NCI-H187 treated with DMSO at 0.1 percent for 48 hours (cell line): ENCODE results near the gene PHACTR3.
"Not testable (repeated sequence)": the region's sequence is repeated elsewhere in the genome, so short reads cannot be mapped to it uniquely, and the experiment has no call there.

ENCODE experiments used
- DNase-seq: peaks from one replicate; lab custom pipeline; 2025; lab: John Stamatoyannopoulos, UW

Gene PHACTR3

GRCh38 chr20:59589086-59589684 lies 15.2 kb upstream of the PHACTR3 start:
- no peak for DNase-seq

DNA sequence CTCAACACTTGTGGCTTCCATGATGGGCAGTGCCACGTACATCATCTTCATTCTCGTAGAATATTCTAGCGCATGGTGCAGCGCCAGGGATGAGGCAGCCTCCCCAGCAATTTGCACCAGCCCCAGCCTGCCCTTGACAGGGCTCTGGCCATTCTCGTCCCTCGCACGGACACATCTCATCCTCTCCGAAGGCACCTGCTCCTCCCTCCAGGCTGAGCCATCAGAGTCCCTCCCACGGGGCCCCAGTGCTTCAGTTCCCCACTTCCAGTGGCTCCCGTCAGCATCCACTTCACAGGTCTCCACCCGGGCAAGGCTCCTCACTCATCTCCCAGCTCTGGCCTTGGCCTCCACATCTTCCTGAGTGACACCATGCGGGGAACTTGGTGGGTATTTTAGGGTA lies 13.3 kb upstream of the PHACTR3 start:
- DNase-seq, result no peak

- DNase-seq, result no peak
These were observed 7.7 kb upstream of the PHACTR3 start for GRCh38 chr20:59596690-59597089.

DNA sequence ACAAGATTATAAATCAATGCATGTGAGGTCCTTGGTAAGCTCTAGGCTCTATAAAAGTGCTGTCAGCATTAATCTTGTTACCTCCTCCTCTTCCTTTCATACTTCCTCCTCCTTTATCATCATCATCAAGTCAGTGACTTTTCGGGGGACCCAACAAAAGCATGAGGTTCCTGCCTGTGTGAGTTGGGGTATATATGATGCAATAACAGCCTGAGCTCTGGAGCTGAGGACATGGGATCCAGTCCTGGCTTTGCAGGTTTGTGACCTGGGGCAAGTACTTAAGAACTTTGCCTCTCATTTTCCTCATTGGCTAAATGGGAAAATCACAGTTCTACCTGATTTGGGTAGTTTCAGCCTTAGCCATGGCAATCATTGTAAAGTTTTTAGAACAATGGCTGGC lies 7.1 kb upstream of the PHACTR3 start:
- DNase-seq, result no peak

- no peak for DNase-seq
These were observed 5.6 kb upstream of the PHACTR3 start for GRCh38 chr20:59598625-59599310.

DNA sequence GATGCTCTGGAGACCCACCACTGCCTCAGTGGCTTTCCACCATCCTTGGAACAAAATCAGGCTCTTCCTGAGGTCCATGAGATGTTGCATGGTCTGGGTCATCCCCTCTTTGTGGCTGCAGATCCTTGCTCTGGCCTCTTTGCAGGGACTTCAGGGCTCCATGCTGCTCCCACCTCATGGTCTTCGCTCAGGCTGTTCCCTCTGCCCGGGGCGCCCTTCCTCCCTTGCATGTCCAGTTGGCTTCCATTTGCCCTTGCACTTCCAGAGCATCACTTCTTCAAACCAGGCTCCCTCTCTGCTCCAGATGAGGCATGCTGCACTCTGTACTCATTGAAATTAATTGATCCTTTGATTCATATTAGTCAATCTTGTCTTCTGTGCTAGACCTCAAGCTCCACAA lies 4.4 kb upstream of the PHACTR3 start:
- DNase-seq, result no peak

DNA sequence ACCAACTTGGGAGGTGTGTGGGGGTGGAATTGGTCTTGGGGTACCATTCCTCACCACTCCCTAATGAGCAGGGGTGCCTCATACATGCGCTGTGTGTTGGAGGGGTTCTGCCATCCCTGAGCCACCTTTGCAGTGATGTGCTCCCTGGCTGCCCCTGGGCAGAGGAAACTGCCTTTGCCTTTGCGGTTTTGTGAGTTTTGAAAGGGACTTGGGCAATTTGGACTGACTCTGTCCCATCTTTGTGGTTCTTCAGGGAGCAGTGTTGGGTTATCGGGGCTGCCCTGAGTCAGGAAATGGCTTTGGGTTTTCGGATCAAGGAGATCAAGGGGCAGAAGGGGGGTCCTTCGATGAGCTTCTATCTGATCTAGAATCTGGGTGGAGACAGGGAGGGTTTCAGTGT lies 3.9 kb upstream of the PHACTR3 start:
- no peak for DNase-seq

GRCh38 chr20:59602546-59603080 lies 1.7 kb upstream of the PHACTR3 start:
- no peak for DNase-seq

- DNase-seq, result no peak
These were observed 1.2 kb upstream of the PHACTR3 start for GRCh38 chr20:59603176-59603575.

DNA sequence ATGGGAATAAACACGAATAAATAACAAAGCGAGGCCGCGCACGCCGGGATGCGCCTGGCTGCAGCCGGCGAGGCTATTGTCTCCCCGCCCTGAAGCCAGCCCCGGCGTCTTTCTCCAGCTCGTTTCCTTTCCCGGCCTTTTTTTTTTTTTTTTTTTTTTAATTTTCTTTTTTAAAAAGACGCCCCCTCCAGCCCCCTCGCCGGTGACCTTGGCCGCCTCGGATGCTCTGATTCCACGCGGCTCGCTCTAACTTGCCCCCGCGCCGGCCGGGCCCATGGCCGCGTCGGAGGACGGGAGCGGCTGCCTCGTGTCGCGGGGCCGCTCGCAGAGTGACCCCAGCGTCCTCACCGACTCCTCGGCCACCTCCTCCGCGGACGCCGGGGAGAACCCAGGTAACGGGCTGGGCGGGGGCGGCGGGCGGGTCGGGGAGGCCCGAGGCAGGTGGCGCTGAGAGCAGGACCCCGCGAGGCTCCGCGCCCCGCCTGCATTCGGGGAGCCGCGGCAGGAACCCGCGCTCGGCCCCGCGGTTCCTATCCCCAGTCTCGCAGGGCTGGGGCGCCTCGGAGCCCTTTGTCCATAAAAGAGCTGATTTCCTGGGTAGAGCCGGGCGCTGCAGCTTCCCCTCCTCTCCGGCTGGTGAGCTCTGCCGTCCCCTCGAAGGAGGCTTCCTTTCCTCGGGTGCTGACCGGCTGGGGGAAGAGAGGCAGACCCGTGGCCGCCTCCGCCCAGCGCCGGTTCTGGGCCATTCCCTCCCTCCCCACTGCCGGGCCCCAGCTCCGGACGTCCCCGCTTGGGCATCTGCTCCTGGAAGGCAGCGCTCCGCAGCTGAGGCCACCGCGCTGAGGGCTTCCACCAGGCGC lies 631 bp downstream of the PHACTR3 start:
- no peak for DNase-seq

DNA sequence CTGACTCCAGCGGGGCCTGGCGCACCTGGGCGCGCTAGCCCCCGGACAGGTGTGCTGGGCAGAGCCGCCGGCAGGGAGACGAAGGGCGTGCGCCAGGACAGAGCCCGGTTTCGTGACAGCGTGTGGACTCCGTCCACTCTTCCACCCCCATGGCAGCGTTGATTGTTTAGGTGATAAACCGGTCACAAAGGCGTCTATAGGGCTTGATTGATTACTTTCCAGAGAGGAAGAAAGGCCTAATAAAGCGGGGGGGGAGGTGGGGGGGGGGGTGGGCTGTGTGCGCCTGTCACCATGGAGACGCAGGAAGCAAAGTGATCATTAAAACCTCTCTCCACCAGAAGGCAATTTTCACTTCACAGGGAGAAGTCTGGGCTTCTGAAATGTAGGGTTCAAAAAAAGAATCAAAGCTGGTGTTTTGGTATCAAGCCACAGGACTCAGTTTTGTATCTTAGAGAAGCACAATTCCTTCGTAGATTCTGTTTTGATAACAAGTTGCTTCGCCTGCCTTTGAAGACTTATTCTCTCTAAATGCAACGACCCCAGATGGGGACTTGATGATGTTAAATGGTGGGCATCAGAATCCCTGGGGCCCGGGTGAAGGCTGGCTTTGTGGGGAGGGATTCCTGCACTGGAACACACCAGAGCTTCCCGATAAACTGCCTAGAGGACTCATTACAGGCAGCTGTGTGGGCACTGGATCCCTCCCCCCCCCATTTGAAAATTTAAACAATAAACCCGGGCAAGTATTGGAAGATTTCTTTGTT lies 1.4 kb downstream of the PHACTR3 start:
- no peak for DNase-seq

DNA sequence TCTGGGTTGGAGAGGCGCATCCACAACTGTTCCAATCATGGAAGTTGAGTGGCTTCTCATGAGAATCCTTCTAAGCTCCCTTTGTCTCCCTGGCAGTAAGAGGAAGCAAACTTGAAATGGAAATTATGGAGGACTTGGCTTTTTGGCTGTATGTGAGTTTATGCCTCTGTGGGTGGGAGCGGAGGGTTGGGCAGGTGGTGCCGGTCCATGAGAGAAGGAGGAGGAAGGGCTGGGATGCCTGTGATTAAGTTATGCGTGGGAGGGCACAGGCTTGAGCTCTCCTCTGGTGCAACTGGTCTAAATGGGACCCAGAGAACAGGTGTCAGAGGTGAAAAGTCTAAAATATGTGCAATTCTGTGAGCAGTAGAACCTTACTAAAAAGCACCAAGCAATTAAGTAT lies 2.2 kb downstream of the PHACTR3 start:
- no peak for DNase-seq

DNA sequence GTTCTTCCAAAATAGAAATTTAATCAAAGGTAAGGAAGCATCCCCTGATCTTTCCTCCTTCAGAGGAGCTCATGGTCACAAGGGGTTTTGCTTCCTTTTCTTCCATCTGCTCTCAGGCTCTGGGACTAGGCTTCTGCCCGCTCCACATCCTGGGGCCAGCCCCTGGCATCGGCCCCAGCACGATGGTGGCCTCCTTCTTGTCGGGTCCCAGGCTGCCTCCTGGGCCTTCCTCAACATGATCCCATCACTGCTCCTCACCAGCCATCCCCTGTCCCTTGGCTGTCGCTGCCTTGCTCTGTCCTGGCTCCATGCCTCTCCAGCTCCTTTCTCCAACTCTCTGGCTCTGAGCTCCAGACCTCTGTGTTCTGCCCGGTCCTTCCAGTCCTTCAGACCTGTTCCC lies 4.1 kb downstream of the PHACTR3 start:
- DNase-seq, result no peak

DNA sequence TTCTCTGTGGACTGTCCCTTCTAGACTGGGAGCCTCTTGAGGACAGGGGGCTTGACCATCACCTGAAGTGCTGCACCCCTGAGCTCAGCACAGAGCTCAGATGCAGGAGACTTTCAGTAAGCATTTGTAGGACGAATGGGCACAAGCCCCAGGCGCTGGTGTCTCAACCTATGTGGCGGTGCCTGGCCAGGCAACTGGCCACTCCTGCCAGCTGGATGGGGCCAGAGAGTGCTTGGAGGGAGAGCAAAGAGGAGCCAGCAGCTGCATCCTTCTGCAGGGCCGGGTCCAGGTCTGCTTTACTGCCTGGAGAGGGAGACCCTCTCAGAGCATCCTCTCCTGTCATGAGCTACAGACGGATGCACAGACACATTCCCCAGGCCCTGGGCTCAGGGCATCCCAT lies 4.5 kb downstream of the PHACTR3 start:
- DNase-seq, result no peak

DNA sequence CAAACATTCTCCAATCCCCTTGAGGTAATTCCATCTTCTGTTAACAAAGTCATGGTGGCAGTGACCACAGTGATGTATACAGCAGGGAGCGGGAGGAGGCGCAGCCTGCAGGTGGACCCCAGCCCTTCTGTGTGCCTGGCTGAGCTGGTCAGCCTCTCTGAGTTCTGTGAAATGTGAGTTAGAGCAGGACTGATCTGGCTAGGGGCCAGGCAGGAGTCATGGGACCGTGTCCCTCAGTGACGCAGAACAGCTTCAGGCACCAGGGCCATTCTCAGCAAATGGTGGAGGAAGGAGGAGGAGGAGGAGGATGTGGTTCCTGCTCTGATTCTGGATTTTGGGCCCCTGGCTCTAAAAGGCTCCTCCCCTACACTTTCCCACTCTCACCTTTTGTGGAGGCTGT lies 6.9 kb downstream of the PHACTR3 start:
- no peak for DNase-seq

DNA sequence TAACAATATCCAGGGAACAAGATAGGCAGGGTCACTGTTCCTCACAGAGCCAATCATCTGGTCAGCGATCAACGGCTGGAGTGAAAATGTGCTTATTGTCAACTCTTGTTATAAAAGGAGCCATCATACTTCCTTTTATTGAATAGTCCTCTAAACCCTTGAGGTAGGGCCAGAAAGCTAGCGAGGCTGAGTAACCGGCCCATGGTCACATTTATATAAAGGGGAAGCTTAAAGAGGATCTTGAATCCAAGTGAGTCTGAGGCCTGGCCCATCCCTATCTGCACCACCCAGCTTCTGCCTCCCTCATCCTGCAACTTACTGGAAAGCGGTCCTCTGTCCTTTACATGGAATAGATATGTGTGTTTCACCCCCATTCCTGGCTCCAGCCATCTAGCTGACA lies 9.5 kb downstream of the PHACTR3 start:
- DNase-seq, result no peak

- no peak for DNase-seq
These were observed 10.4 kb downstream of the PHACTR3 start for GRCh38 chr20:59614714-59615113.

- DNase-seq, result no peak
These were observed 12.0 kb downstream of the PHACTR3 start for GRCh38 chr20:59616306-59616705.

- no peak for DNase-seq
These were observed 12.9 kb downstream of the PHACTR3 start for GRCh38 chr20:59617221-59617620.

DNA sequence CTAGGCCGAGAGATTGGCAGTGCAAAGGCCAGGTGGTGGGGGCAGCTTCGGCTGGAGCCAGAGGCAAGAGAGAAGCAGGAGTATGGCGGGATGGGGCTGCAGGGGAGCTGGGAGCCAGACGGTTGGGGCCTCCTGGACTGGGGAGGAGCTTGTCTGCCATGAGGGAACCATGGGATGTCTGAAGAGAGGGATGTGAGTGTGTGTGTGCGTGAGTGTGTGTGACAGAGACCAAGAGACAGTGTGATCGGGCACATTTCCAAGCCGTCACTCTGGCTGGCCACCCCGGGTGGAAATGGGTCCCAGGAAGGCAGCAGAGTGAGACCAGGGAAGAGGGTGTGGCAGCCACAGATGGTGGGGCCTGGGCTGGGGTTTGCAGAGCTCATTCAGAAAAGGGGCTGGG lies 13.8 kb downstream of the PHACTR3 start:
- DNase-seq, result no peak

- DNase-seq, result not testable (repeated sequence)
These were observed 14.2 kb downstream of the PHACTR3 start for GRCh38 chr20:59618585-59618984.

GRCh38 chr20:59620860-59621505 lies 16.6 kb downstream of the PHACTR3 start:
- DNase-seq, result no peak
